IMR-90 (cell line): ENCODE measurements around the gene ALB. TPM values are rescaled to one million over a fixed set of nuclear protein-coding genes. Genes with fewer than 3 reads are reported as not detected.

Source experiments
- ATAC-seq: fragments of 200-7000 bp; cut with Tn5 transposase; 2 replicates; pipeline ENCODE4 v1.9.1; 2020; ENCODE audit warnings: low read depth, mild to moderate bottlenecking, moderate library complexity
- BruUV-seq: library from RNA; stranded (reverse); fragments of 400-500 nt; replicated peaks from 2 replicates; lab custom pipeline; 2021; lab: Mats Ljungman, UMichigan
- CTCF ChIA-PET: fragments of 300-600 bp; formaldehyde crosslinking; extraction: SDS; loops from one replicate; lab custom pipeline; 2021; ENCODE audit warnings: antibody characterized with exemption; lab: Yijun Ruan, JAX
- POLR2A ChIA-PET: fragments of 300-600 bp; sonication (Branson Sonifier 250); formaldehyde crosslinking; loops from one replicate; lab custom pipeline; 2022; ENCODE audit warnings: antibody characterized with exemption; ENCODE audit not compliant: unreplicated experiment; lab: Charles Lee
- DNase-seq: peaks from one replicate; pipeline ENCODE4 v3.0.0; 2013
- H2AFZ ChIP-seq: replicated peaks from 2 replicates; pipeline ENCODE3; 2013; ENCODE audit warnings: low read length, mild to moderate bottlenecking; ENCODE audit not compliant: poor library complexity
- H2AK5ac ChIP-seq: 2 replicates; pipeline ENCODE4 v1.6.1; 2013; ENCODE audit warnings: low read depth, low read length, inconsistent platforms
- H2AK9ac ChIP-seq: replicated peaks from 2 replicates; pipeline ENCODE3; 2013; ENCODE audit warnings: mild to moderate bottlenecking, low read depth, low read length, moderate library complexity; ENCODE audit not compliant: poor library complexity
- H2BK120ac ChIP-seq: 2 replicates; pipeline ENCODE4 v1.6.1; 2013; ENCODE audit warnings: low read depth, low read length, inconsistent platforms
- H2BK15ac ChIP-seq: 3 replicates; pipeline ENCODE4 v1.6.1; 2013; ENCODE audit warnings: low read depth, low read length, inconsistent platforms
- H2BK20ac ChIP-seq: 2 replicates; pipeline ENCODE4 v1.6.1; 2013; ENCODE audit warnings: low read depth, mild to moderate bottlenecking, inconsistent platforms, low read length, moderate library complexity
- H2BK5ac ChIP-seq: 2 replicates; pipeline ENCODE4 v1.6.1; 2013; ENCODE audit warnings: mild to moderate bottlenecking, low read depth, low read length, inconsistent platforms; ENCODE audit not compliant: poor library complexity, severe bottlenecking
- H3K14ac ChIP-seq: replicated peaks from 2 replicates; pipeline ENCODE4 v1.6.1; 2013; ENCODE audit warnings: low read depth, low read length, inconsistent platforms
- H3K18ac ChIP-seq: 2 replicates; pipeline ENCODE4 v1.6.1; 2013; ENCODE audit warnings: low read depth, low read length, control low read depth
- H3K23ac ChIP-seq: 2 replicates; pipeline ENCODE4 v1.6.1; 2013; ENCODE audit warnings: low read depth, low read length, inconsistent platforms
- H3K27ac ChIP-seq: 2 replicates; pipeline ENCODE4 v1.5.1; 2013; ENCODE audit warnings: mild to moderate bottlenecking, control low read depth, low read length; ENCODE audit not compliant: insufficient read depth
- H3K27me3 ChIP-seq: 2 replicates; pipeline ENCODE4 v1.6.1; 2013; ENCODE audit warnings: low read length; ENCODE audit not compliant: control insufficient read depth, insufficient read depth
- H3K36me3 ChIP-seq: 2 replicates; pipeline ENCODE4 v1.6.1; 2013; ENCODE audit warnings: low read length, mixed read lengths; ENCODE audit not compliant: control insufficient read depth, insufficient read depth
- H3K4ac ChIP-seq: 2 replicates; pipeline ENCODE4 v1.6.1; 2013; ENCODE audit warnings: low read depth, low read length, inconsistent platforms
- H3K4me1 ChIP-seq: 2 replicates; pipeline ENCODE4 v1.6.1; 2013; ENCODE audit warnings: low read length, mixed read lengths; ENCODE audit not compliant: control insufficient read depth, insufficient read depth
- H3K4me2 ChIP-seq: 2 replicates; pipeline ENCODE4 v1.6.1; 2013; ENCODE audit warnings: low read depth, mild to moderate bottlenecking, control low read depth, low read length, moderate library complexity
- H3K4me3 ChIP-seq: 2 replicates; pipeline ENCODE4 v1.5.1; 2013; ENCODE audit warnings: low read depth, mild to moderate bottlenecking, control low read depth, low read length, moderate library complexity; ENCODE audit not compliant: insufficient read depth
- H3K56ac ChIP-seq: 2 replicates; pipeline ENCODE4 v1.6.1; 2013; ENCODE audit warnings: low read length, inconsistent platforms; ENCODE audit not compliant: insufficient read depth; ENCODE audit errors: extremely low read depth
- H3K79me1 ChIP-seq, 2 experiments: 2 replicates each; pipeline ENCODE4 v1.6.1; 2013; ENCODE audit warnings: low read length in 2 of 2, inconsistent platforms in 1 of 2, low read depth in 1 of 2
- H3K9ac ChIP-seq: 2 replicates; pipeline ENCODE4 v1.6.1; 2013; ENCODE audit warnings: low read depth, low read length, control low read depth
- H3K9me1 ChIP-seq: 2 replicates; pipeline ENCODE4 v1.6.1; 2013; ENCODE audit warnings: low read length, inconsistent platforms; ENCODE audit not compliant: insufficient read depth
- H3K9me3 ChIP-seq: 2 replicates; pipeline ENCODE4 v1.6.1; 2013; ENCODE audit warnings: low read length; ENCODE audit not compliant: control insufficient read depth, insufficient read depth
- H4K20me1 ChIP-seq: 2 replicates; pipeline ENCODE4 v1.6.1; 2013; ENCODE audit warnings: low read length, inconsistent platforms; ENCODE audit not compliant: insufficient read depth
- H4K5ac ChIP-seq: 2 replicates; pipeline ENCODE4 v1.6.1; 2013; ENCODE audit warnings: mild to moderate bottlenecking, low read depth, low read length, control low read depth
- H4K8ac ChIP-seq, 2 experiments: 2 replicates each; pipeline ENCODE4 v1.6.1; 2013; ENCODE audit warnings: low read depth in 2 of 2, low read length in 2 of 2, control low read depth in 1 of 2, inconsistent platforms in 1 of 2
- H4K91ac ChIP-seq: 2 replicates; pipeline ENCODE4 v1.6.1; 2013; ENCODE audit warnings: low read depth, low read length, inconsistent platforms; ENCODE audit not compliant: insufficient read depth
- BHLHE40 ChIP-seq: fragments of 150-350 bp; IDR thresholded peaks from 2 replicates; pipeline ENCODE4 v1.6.1; 2016; ENCODE audit warnings: mild to moderate bottlenecking, low read depth, low read length
- CHD1 ChIP-seq: IDR thresholded peaks from 2 replicates; pipeline ENCODE4 v1.6.1; 2012; ENCODE audit warnings: low read depth, low read length, improper control_type of control experiment
- CTCF ChIP-seq: conservative IDR thresholded peaks from 2 replicates; pipeline ENCODE4 v1.5.1; 2012; ENCODE audit warnings: mild to moderate bottlenecking, low read depth, low read length, improper control_type of control experiment
- MXI1 ChIP-seq: IDR thresholded peaks from 2 replicates; pipeline ENCODE4 v1.6.1; 2012; ENCODE audit warnings: low read depth, mild to moderate bottlenecking, low read length, moderate library complexity, borderline replicate concordance
- NFE2L2 ChIP-seq: fragments of 150-350 bp; IDR thresholded peaks from 2 replicates; pipeline ENCODE4 v1.6.1; 2016; ENCODE audit warnings: low read depth, mild to moderate bottlenecking, low read length
- POLR2A ChIP-seq: IDR thresholded peaks from 2 replicates; pipeline ENCODE4 v1.6.1; 2012; ENCODE audit warnings: mild to moderate bottlenecking, low read depth, low read length
- RAD21 ChIP-seq: IDR thresholded peaks from 2 replicates; pipeline ENCODE4 v1.6.1; 2012; ENCODE audit warnings: low read length, improper control_type of control experiment
- RCOR1 ChIP-seq: IDR thresholded peaks from 2 replicates; pipeline ENCODE4 v1.6.1; 2012; ENCODE audit warnings: mild to moderate bottlenecking, low read length, improper control_type of control experiment; ENCODE audit not compliant: insufficient replicate concordance
- RFX5 ChIP-seq: IDR thresholded peaks from 2 replicates; pipeline ENCODE4 v1.8.0; 2012; ENCODE audit warnings: low read depth, mild to moderate bottlenecking, low read length, moderate library complexity
- SMC3 ChIP-seq: fragments of 150-350 bp; IDR thresholded peaks from 2 replicates; pipeline ENCODE4 v1.6.1; 2016; ENCODE audit warnings: low read depth, mild to moderate bottlenecking, antibody characterized with exemption, low read length, moderate library complexity
- WGBS, 2 experiments: methylation state at CpG; one replicate each; pipeline versions ENCODE4 v1.1.5 to v1.1.7; 2013; ENCODE audit warnings: missing lambda C conversion rate in 2 of 2; ENCODE audit not compliant: insufficient read length in 1 of 2; ENCODE audit errors: extremely low coverage in 2 of 2; 5-methylcytosine and 5-hydroxymethylcytosine counted together
- dilution Hi-C: fragments of 300-500 bp; cut with HindIII; formaldehyde crosslinking; loops from one replicate; pipeline ENCODE4 v1.14.3; 2018; ENCODE audit warnings: low sequenced_read_pairs; ENCODE audit not compliant: unreplicated experiment
- in situ Hi-C: fragments of 300-500 bp; cut with MboI; formaldehyde crosslinking; loops from 3 replicates; pipeline ENCODE4 v1.14.3; 2019; ENCODE audit warnings: low sequenced_read_pairs, inconsistent platforms, mixed read lengths
- intact Hi-C: fragments of 100-400 bp; cut with micrococcal nuclease; formaldehyde crosslinking; loops from 2 replicates; pipeline ENCODE4 v1.10.0; 2022
- polyA plus RNA-seq, 3 experiments: library from polyadenylated mRNA; depleted of rRNA; stranded (reverse); fragments of >200 nt; gene quantifications; 2 replicates each; pipeline ENCODE4 v1.2.3, GENCODE V29; 2012; ENCODE audit warnings: low replicate concordance in 1 of 3
- total RNA-seq: library from RNA; depleted of rRNA; stranded (reverse); fragments of >200 nt; gene quantifications from 2 replicates; pipeline ENCODE4 v1.2.3, GENCODE V29; 2012

ALB gene
- total and polyA plus RNA-seq, 2 of the 4 experiments (the other 2 are of a cell fraction) = not detected

- Histone ChIP-seq H2BK5ac (no peak overlapping the region), H2AK5ac (no peak overlapping the region), H2BK15ac (no peak overlapping the region), H3K9me3 (no peaks in the 10 kb centered on the region), H3K4ac (no peak overlapping the region), H3K14ac (no peak overlapping the region), H2BK20ac (no peak overlapping the region), H2AK9ac (no peak overlapping the region), H3K4me3 (no peak overlapping the region), H3K9ac (no peak overlapping the region), H3K56ac (no peak overlapping the region), H3K23ac (no peak overlapping the region), H4K20me1 (no peaks in the 10 kb centered on the region), H3K4me1 (no peaks in the 10 kb centered on the region), H3K79me1 (no peaks in the 10 kb centered on the region), H4K8ac (no peak overlapping the region), H4K91ac (no peak overlapping the region), H4K5ac (no peak overlapping the region), H3K4me2 (no peak overlapping the region), H3K27me3 (peaks cover 7% of the 10 kb centered on the region), H3K27ac (no peak overlapping the region), H3K9me1 (no peaks in the 10 kb centered on the region), H3K18ac (no peak overlapping the region), H2AFZ (no peak overlapping the region), H3K36me3 (no peaks in the 10 kb centered on the region), H2BK120ac (no peak overlapping the region)
- TF ChIP-seq CHD1 = no peak
- no peak for TF ChIP-seq RAD21
- TF ChIP-seq RCOR1 = no peak
- TF ChIP-seq RFX5 = no peak
- no peak for TF ChIP-seq BHLHE40
- no peak for TF ChIP-seq NFE2L2
- no peak for TF ChIP-seq POLR2A
- TF ChIP-seq CTCF = no peak
- TF ChIP-seq SMC3 = no peak
- no peak for TF ChIP-seq MXI1
- 33% methylated on average over 1 of the region's 2 CpGs; no CpG with 5 or more reads in 1 of the 2 experiments for WGBS, 2 experiments
- intact Hi-C loops = no loop called here
- dilution Hi-C loops = no loop called here
- ATAC-seq (no peak), DNase-seq (no peak)
- ChIA-PET POLR2A (no interaction called here), CTCF (interaction anchor here (2.0 kb wide), 1 partner anchor 13 kb away, joined by 6 read pairs; no protein-coding TSS in a partner anchor)
- in situ Hi-C loops = no loop called here
- BruUV-seq = no TSS peak
Observed at GRCh38 chr4:73433140-73433539, 29.1 kb downstream of the ALB start.
